Osteoblast (primary cell): Measurements from ENCODE around the gene LYPD8. TPM values are rescaled to one million over a fixed set of nuclear protein-coding genes. Genes with fewer than 3 reads are reported as not detected.
"Not testable (repeated sequence)": the region's sequence is repeated elsewhere in the genome, so short reads cannot be mapped to it uniquely, and the experiment has no call there.

Experiments used
- DNase-seq: peaks from one replicate; pipeline ENCODE4 v3.0.0; 2011; ENCODE audit warnings: low spot score, mixed read lengths; ENCODE audit not compliant: insufficient read length; ENCODE audit errors: missing footprints
- H2AFZ ChIP-seq: 2 replicates; pipeline ENCODE4 v1.6.0; 2011; ENCODE audit warnings: mild to moderate bottlenecking, low read length
- H3K27ac ChIP-seq: 2 replicates; pipeline ENCODE4 v1.5.1; 2011; ENCODE audit warnings: mild to moderate bottlenecking, low read depth, low read length, moderate library complexity
- H3K27me3 ChIP-seq: 2 replicates; pipeline ENCODE4 v1.6.0; 2012; ENCODE audit warnings: mild to moderate bottlenecking, control low read depth, inconsistent platforms, low read length, moderate library complexity; ENCODE audit not compliant: insufficient read depth
- H3K36me3 ChIP-seq: 2 replicates; pipeline ENCODE4 v1.5.1; 2011; ENCODE audit warnings: mild to moderate bottlenecking, low read length, control low read depth, moderate library complexity; ENCODE audit not compliant: insufficient read depth
- H3K4me1 ChIP-seq: 2 replicates; pipeline ENCODE4 v1.5.1; 2011; ENCODE audit warnings: mild to moderate bottlenecking, low read length, control low read depth, moderate library complexity; ENCODE audit not compliant: insufficient read depth
- H3K4me2 ChIP-seq: 2 replicates; pipeline ENCODE4 v1.6.0; 2011; ENCODE audit warnings: mild to moderate bottlenecking, low read length; ENCODE audit not compliant: insufficient read depth
- H3K4me3 ChIP-seq: fragments of 200-600 bp; sonication (generic); 3 replicates; pipeline ENCODE4 v1.5.1; 2012; ENCODE audit warnings: mild to moderate bottlenecking, low read length, inconsistent platforms; ENCODE audit not compliant: insufficient read depth
- H3K79me2 ChIP-seq: 2 replicates; pipeline ENCODE4 v1.6.0; 2012; ENCODE audit warnings: mild to moderate bottlenecking, low read length, control low read depth, inconsistent platforms; ENCODE audit not compliant: insufficient read depth
- H3K9me3 ChIP-seq: 2 replicates; pipeline ENCODE4 v1.5.1; 2011; ENCODE audit warnings: low read depth, low read length, control low read depth
- H4K20me1 ChIP-seq: 2 replicates; pipeline ENCODE4 v1.6.0; 2012; ENCODE audit warnings: mild to moderate bottlenecking, low read length, control low read depth; ENCODE audit not compliant: insufficient read depth
- total RNA-seq: library from RNA; depleted of rRNA; stranded (reverse); fragments of >200 nt; gene quantifications from 2 replicates; pipeline ENCODE4 v1.2.3, GENCODE V29; 2012
- TF ChIP-seq, protein P1 (sequence below): IDR thresholded peaks from 2 replicates; pipeline ENCODE4 v1.5.1; 2011; ENCODE audit warnings: mild to moderate bottlenecking, low read depth, low read length, moderate library complexity; ENCODE audit errors: extremely low read depth

The LYPD8 gene, protein sequence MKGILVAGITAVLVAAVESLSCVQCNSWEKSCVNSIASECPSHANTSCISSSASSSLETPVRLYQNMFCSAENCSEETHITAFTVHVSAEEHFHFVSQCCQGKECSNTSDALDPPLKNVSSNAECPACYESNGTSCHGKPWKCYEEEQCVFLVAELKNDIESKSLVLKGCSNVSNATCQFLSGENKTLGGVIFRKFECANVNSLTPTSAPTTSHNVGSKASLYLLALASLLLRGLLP
- not detected in 2 replicates for total RNA-seq

DNA sequence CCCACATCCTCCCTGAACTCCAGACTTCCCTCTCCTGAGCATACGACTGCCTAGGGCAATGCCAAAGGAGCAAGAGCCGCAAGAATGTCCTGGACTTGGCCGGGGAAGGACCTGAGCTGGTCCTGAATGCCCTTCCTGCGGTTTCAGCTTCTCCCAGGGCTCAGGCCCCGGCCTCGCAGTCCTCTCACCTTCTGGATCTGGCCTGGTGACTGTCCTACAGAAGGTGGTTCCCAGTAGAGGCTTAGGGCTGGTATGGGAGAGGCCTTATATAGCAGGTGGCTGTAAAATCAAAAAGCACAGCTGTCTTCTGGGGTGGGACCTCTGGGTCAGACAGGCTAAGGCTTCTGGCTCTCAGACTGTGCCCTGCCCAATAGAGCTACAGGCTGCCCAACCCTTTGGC is at the start of gene LYPD8:
Gene LYPD8 (minus strand): TSS at position 243 of the 400 bp plus-strand sequence. CDS start 4,678 bp downstream, outside the sequence.
- H3K36me3 ChIP-seq: no peaks in the 10 kb centered on the region
- H3K9me3 ChIP-seq: peaks cover 7% of the 10 kb centered on the region
- no peak within 1 kb of the TSS for H2AFZ ChIP-seq
- H3K27me3 ChIP-seq: no peaks in the 10 kb centered on the region
- no peak within 1 kb of the TSS for H3K4me2 ChIP-seq
- DNase-seq: no peak
- no peak within 1 kb of the TSS for H3K4me3 ChIP-seq
- H4K20me1 ChIP-seq: no peaks in the 10 kb centered on the region
- H3K79me2 ChIP-seq: no peaks in the 10 kb centered on the region
- no peak within 1 kb of the TSS for H3K27ac ChIP-seq
- TF ChIP-seq, protein P1, sequence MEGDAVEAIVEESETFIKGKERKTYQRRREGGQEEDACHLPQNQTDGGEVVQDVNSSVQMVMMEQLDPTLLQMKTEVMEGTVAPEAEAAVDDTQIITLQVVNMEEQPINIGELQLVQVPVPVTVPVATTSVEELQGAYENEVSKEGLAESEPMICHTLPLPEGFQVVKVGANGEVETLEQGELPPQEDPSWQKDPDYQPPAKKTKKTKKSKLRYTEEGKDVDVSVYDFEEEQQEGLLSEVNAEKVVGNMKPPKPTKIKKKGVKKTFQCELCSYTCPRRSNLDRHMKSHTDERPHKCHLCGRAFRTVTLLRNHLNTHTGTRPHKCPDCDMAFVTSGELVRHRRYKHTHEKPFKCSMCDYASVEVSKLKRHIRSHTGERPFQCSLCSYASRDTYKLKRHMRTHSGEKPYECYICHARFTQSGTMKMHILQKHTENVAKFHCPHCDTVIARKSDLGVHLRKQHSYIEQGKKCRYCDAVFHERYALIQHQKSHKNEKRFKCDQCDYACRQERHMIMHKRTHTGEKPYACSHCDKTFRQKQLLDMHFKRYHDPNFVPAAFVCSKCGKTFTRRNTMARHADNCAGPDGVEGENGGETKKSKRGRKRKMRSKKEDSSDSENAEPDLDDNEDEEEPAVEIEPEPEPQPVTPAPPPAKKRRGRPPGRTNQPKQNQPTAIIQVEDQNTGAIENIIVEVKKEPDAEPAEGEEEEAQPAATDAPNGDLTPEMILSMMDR: no peak
- no peaks in the 10 kb centered on the region for H3K4me1 ChIP-seq

DNA sequence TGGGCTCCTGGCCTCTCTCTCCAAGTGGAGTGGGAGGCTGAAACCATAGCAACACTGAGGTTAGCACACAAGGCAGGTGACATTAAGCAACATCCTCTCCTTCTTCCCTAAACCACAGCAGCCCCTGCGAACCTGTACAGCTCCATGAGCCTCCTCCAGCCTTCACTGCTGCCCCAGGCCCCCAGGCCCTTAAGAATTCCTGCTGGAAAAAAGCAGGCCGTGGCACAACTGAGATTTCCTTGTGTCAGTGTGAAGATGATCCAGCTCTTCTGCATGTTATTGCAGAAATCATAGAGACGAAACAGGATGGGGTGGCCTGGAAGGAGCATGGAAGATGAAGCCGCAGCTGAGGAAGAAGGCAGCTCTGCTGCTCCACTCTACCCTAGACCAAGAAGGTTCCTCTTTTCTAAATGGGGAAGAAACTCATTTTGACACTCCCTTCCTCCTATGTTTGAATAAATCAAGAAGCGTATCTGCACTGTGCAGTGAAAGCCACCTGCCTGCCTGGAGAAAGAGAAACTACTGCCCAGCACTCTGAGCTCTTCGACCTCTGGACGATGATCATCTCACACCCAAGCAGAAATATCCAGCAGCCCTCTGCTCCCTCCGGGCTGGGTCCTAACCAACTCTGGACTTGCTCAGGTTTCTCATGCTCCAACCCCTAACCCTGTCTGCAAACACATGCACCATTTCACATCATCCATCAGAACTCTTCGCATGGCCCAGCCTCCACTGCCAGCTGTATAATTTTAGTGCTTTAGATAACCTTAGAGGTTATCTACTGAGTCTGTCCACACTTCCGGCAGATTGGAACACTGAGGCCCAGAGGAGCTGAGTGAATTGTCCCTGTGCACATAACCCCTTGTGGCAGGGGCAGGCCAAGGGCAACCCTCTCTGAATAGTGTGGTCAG is 49.5 kb upstream of the LYPD8 start:
- Histone ChIP-seq H2AFZ (no peak overlapping the region), H3K79me2 (no peaks in the 10 kb centered on the region)

DNA sequence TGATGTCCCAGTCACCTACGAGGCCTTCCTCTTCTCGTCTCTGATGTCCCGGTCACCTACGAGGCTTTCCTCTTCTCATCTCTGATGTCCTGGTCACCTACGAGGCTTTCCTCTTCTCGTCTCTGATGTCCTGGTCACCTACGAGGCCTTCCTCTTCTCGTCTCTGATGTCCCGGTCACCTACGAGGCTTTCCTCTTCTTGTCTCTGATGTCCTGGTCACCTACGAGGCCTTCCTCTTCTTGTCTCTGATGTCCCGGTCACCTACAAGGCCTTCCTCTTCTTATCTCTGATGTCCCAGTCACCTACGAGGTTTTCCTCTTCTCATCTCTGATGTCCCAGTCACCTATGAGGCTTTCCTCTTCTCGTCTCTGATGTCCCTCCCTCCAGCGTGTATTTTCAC is 47.9 kb upstream of the LYPD8 start:
- H3K4me2 ChIP-seq, H3K4me3 ChIP-seq, H3K36me3 ChIP-seq, H4K20me1 ChIP-seq, H3K27me3 ChIP-seq, H3K9me3 ChIP-seq, H2AFZ ChIP-seq, H3K4me1 ChIP-seq, DNase-seq, H3K27ac ChIP-seq, H3K79me2 ChIP-seq: not testable (repeated sequence)

More for the DNA sequence above, 49.5 kb upstream of the LYPD8 start:
- Histone ChIP-seq H3K4me3 (no peak overlapping the region), H4K20me1 (peaks cover 3% of the 10 kb centered on the region), H3K9me3 (no peaks in the 10 kb centered on the region), H3K4me2 (no peak overlapping the region), H3K27ac (no peak overlapping the region), H3K4me1 (no peaks in the 10 kb centered on the region), H3K27me3 (no peaks in the 10 kb centered on the region), H3K36me3 (no peaks in the 10 kb centered on the region)
- DNase-seq: no peak
- TF ChIP-seq, protein P1: no peak

DNA sequence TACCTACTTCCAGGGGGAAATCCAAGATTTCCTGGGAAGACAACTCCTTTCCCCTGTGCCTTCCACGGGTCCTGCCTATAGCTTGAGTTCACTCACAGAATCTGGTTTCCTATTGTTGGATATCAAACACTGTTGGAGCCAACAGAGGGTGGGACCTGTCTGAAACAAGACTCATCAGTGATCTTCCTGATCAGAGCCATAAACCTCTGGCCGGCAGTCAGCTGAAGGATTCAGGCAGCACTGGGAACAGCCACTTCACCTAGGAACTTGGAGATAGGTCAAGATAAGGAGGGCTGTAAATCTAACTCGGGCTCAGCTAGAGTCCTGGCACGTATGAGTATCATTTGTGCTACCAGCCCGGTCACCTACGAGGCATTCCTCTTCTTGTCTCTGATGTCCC is 46.9 kb upstream of the LYPD8 start:
- no peak for DNase-seq
- H3K79me2 ChIP-seq: no peaks in the 10 kb centered on the region
- H3K27ac ChIP-seq: no peak overlapping the region
- no peaks in the 10 kb centered on the region for H3K27me3 ChIP-seq
- H3K4me2 ChIP-seq: no peak overlapping the region
- no peaks in the 10 kb centered on the region for H3K36me3 ChIP-seq
- TF ChIP-seq, protein P1: no peak
- no peak overlapping the region for H2AFZ ChIP-seq
- no peak overlapping the region for H3K4me3 ChIP-seq
- no peaks in the 10 kb centered on the region for H3K4me1 ChIP-seq
- no peaks in the 10 kb centered on the region for H4K20me1 ChIP-seq
- H3K9me3 ChIP-seq: no peaks in the 10 kb centered on the region
